ENCODE data around the gene PARM1. TPM values are rescaled to one million over a fixed set of nuclear protein-coding genes. Genes with fewer than 3 reads are reported as not detected.

The PARM1 gene
- total and polyA plus RNA-seq, 7 donors, result 21.9 to 107 (median 41.7) TPM

- Histone ChIP-seq H3K9me3 (no peaks in the 10 kb centered on the region), H3K4me1 (no peaks in the 10 kb centered on the region), H3K4me3 (no peak overlapping the region), H3K27ac (no peak overlapping the region), H3K36me3 (no peaks in the 10 kb centered on the region), H3K27me3 (no peaks in the 10 kb centered on the region)
- WGBS, 2 donors, result 75 to 88% methylated on average over 3 of the region's 3 CpGs
- DNase-seq, result no peak
- no peak for TF ChIP-seq CTCF (IDR thresholded peaks at IDR 0.05)
- TF ChIP-seq EP300 (IDR thresholded peaks at IDR 0.05), result no peak
- no peak for TF ChIP-seq POLR2A (IDR thresholded peaks at IDR 0.05)
- intact Hi-C loops (cut with DNase I), result no loop called here
Measured at GRCh38 chr4:74904509-74905065, 28.3 kb upstream of the PARM1 start.

GRCh38 chr4:74906771-74907170, 26.1 kb upstream of the PARM1 start:
- Histone ChIP-seq H3K9me3 (no peaks in the 10 kb centered on the region), H3K27me3 (no peaks in the 10 kb centered on the region)

GRCh38 chr4:74919783-74920182, 13.1 kb upstream of the PARM1 start:
- H3K4me1 ChIP-seq, result no peaks in the 10 kb centered on the region
- TF ChIP-seq EP300 (IDR thresholded peaks at IDR 0.05), result no peak
- TF ChIP-seq CTCF (IDR thresholded peaks at IDR 0.05), result no peak
- TF ChIP-seq POLR2A (IDR thresholded peaks at IDR 0.05), result no peak
- TF ChIP-seq POLR2AphosphoS5 (IDR thresholded peaks at IDR 0.05), result no peak
- H3K4me3 ChIP-seq, result no peak overlapping the region
- no peak overlapping the region for H3K27ac ChIP-seq
- intact Hi-C loops (cut with DNase I), result no loop called here
- no peak for DNase-seq
- H3K27me3 ChIP-seq, result no peaks in the 10 kb centered on the region
- H3K36me3 ChIP-seq, result no peaks in the 10 kb centered on the region
- 69 to 85% methylated on average over 6 of the region's 6 CpGs for WGBS, 2 donors
- H3K9me3 ChIP-seq, result no peaks in the 10 kb centered on the region

More at GRCh38 chr4:74906771-74907170, 26.1 kb upstream of the PARM1 start:
- WGBS, 2 donors, result 85% methylated on average over 2 of the region's 2 CpGs
- TF ChIP-seq POLR2AphosphoS5 (IDR thresholded peaks at IDR 0.05) (no peak), POLR2A (IDR thresholded peaks at IDR 0.05) (no peak), EP300 (IDR thresholded peaks at IDR 0.05) (no peak), CTCF (IDR thresholded peaks at IDR 0.05) (no peak)
- Histone ChIP-seq H3K27ac (no peak overlapping the region), H3K4me3 (no peak overlapping the region), H3K36me3 (no peaks in the 10 kb centered on the region), H3K4me1 (no peaks in the 10 kb centered on the region)
- intact Hi-C loops (cut with DNase I), result no loop called here
- no peak for DNase-seq

- H3K36me3 ChIP-seq, result no peaks in the 10 kb centered on the region
- 79 to 88% methylated on average over 3 of the region's 3 CpGs for WGBS, 2 donors
- no peak for DNase-seq
- no peaks in the 10 kb centered on the region for H3K4me1 ChIP-seq
- TF ChIP-seq POLR2A (IDR thresholded peaks at IDR 0.05), result no peak
- no peak for TF ChIP-seq POLR2AphosphoS5 (IDR thresholded peaks at IDR 0.05)
- TF ChIP-seq EP300 (IDR thresholded peaks at IDR 0.05), result no peak
- no peak for TF ChIP-seq CTCF (IDR thresholded peaks at IDR 0.05)
- H3K9me3 ChIP-seq, result no peaks in the 10 kb centered on the region
- no peak overlapping the region for H3K27ac ChIP-seq
- intact Hi-C loops (cut with DNase I), result no loop called here
- no peak overlapping the region for H3K4me3 ChIP-seq
- H3K27me3 ChIP-seq, result no peaks in the 10 kb centered on the region
Measured at GRCh38 chr4:74920704-74921103, 12.2 kb upstream of the PARM1 start.

GRCh38 chr4:74921490-74921889, 11.4 kb upstream of the PARM1 start:
- Histone ChIP-seq H3K4me3 (no peak overlapping the region), H3K4me1 (no peaks in the 10 kb centered on the region), H3K27me3 (no peaks in the 10 kb centered on the region), H3K27ac (no peak overlapping the region), H3K9me3 (no peaks in the 10 kb centered on the region), H3K36me3 (no peaks in the 10 kb centered on the region)
- DNase-seq, result no peak
- TF ChIP-seq CTCF (IDR thresholded peaks at IDR 0.05), result no peak
- no peak for TF ChIP-seq POLR2AphosphoS5 (IDR thresholded peaks at IDR 0.05)
- TF ChIP-seq EP300 (IDR thresholded peaks at IDR 0.05), result no peak
- no peak for TF ChIP-seq POLR2A (IDR thresholded peaks at IDR 0.05)
- intact Hi-C loops (cut with DNase I), result no loop called here
